K562 (cell line): ENCODE data around the gene OR2L5. TPM values are rescaled to one million over a fixed set of nuclear protein-coding genes. Genes with fewer than 3 reads are reported as not detected.

Experiments
- ATAC-seq: fragments of 200-7000 bp; cut with Tn5 transposase; 3 replicates; pipeline ENCODE4 v1.9.1; 2020; ENCODE audit warnings: moderate library complexity
- BruUV-seq: library from RNA; stranded (reverse); fragments of 400-500 nt; replicated peaks from 2 replicates; lab custom pipeline; 2021; lab: Mats Ljungman, UMichigan
- CTCF ChIA-PET: fragments of 300-600 bp; formaldehyde crosslinking; extraction: SDS; loops from one replicate; lab custom pipeline; 2021; ENCODE audit warnings: low intra/inter-chr PET ratio; lab: Yijun Ruan, JAX
- POLR2A ChIA-PET: fragments of 300-600, 350-650 bp; sonication (Branson Sonifier 250); formaldehyde crosslinking; extraction: SDS; loops from one replicate; lab custom pipeline; 2021; ENCODE audit warnings: antibody characterized with exemption, inconsistent platforms; lab: Yijun Ruan, JAX
- DNase-seq, 4 experiments: peaks; one replicate each; pipeline versions ENCODE4 v3.0.0 to v3.0.0-alpha.2; 2011 to 2018; ENCODE audit warnings: low spot score in 3 of 4, mixed read lengths in 3 of 4; ENCODE audit errors: extremely low read depth in 1 of 4
- FAIRE-seq: peaks from 2 replicates; lab custom pipeline; 2011; peaks lifted over from hg19 to GRCh38; lab: Jason Lieb, UNC
- H2AFZ ChIP-seq: 2 replicates; pipeline ENCODE4 v1.6.0; 2011; ENCODE audit warnings: low read depth, low read length, control low read depth, inconsistent platforms
- H3K27ac ChIP-seq: fragments of 200-600 bp; 3 replicates; pipeline ENCODE4 v1.8.0; 2011; ENCODE audit warnings: low read depth, mild to moderate bottlenecking, control low read depth, inconsistent platforms, low read length, moderate library complexity, mixed read lengths; ENCODE audit errors: extremely low read depth
- H3K27me3 ChIP-seq, 2 experiments: fragments of 300-600 bp in 1 of 2; 2 replicates in 1 of 2; 3 replicates in 1 of 2; pipeline versions ENCODE4 v1.6.0 to v1.8.0; 2011; ENCODE audit warnings: inconsistent platforms in 2 of 2, low read length in 2 of 2, mild to moderate bottlenecking in 1 of 2, mixed read lengths in 1 of 2, moderate library complexity in 1 of 2; ENCODE audit not compliant: control insufficient read depth in 2 of 2, insufficient read depth in 2 of 2
- H3K36me3 ChIP-seq: fragments of 300-600 bp; 3 replicates; pipeline ENCODE4 v1.8.0; 2011; ENCODE audit warnings: mild to moderate bottlenecking, low read length, inconsistent platforms; ENCODE audit not compliant: control insufficient read depth, insufficient read depth
- H3K4me1 ChIP-seq, 2 experiments: fragments of 200-600 bp in 1 of 2; replicated peaks in 1 of 2; 2 replicates in 1 of 2; 3 replicates in 1 of 2; pipeline versions ENCODE4 v1.5.1 to v1.8.0; 2011; ENCODE audit warnings: inconsistent platforms in 2 of 2, low read length in 2 of 2, mild to moderate bottlenecking in 1 of 2, mixed read lengths in 1 of 2, moderate library complexity in 1 of 2; ENCODE audit not compliant: control insufficient read depth in 2 of 2, insufficient read depth in 2 of 2
- H3K4me2 ChIP-seq: 2 replicates; pipeline ENCODE4 v1.6.1; 2011; ENCODE audit warnings: low read length, control low read depth, inconsistent platforms, mixed read lengths; ENCODE audit not compliant: insufficient read depth
- H3K4me3 ChIP-seq: fragments of 200-600 bp; sonication (generic), shearing (Covaris generic); 2 replicates; pipeline ENCODE4 v1.5.1; 2016; ENCODE audit warnings: control low read depth, inconsistent platforms
- H3K79me2 ChIP-seq: fragments of 200-600 bp; 3 replicates; pipeline ENCODE4 v1.8.0; 2011; ENCODE audit warnings: low read length, inconsistent platforms; ENCODE audit not compliant: control insufficient read depth, insufficient read depth
- H3K9ac ChIP-seq, 2 experiments: 2 replicates each; pipeline versions ENCODE4 v1.6.0 to v1.6.1; 2011; ENCODE audit warnings: low read depth in 2 of 2, low read length in 2 of 2, control low read depth in 1 of 2, inconsistent platforms in 1 of 2, mild to moderate bottlenecking in 1 of 2, mixed read lengths in 1 of 2; ENCODE audit not compliant: insufficient read depth in 1 of 2
- H3K9me1 ChIP-seq: one replicate; pipeline ENCODE4 v1.6.0; 2011; ENCODE audit warnings: inconsistent platforms, mild to moderate bottlenecking, low read length, moderate library complexity; ENCODE audit not compliant: control insufficient read depth, insufficient read depth
- H3K9me3 ChIP-seq: replicated peaks from 2 replicates; pipeline ENCODE4 v1.5.1; 2011; ENCODE audit warnings: low read depth, low read length, inconsistent platforms; ENCODE audit not compliant: control insufficient read depth, insufficient read depth
- H4K20me1 ChIP-seq: replicated peaks from 2 replicates; pipeline ENCODE4 v1.6.1; 2011; ENCODE audit warnings: low read length, inconsistent platforms, mixed read lengths; ENCODE audit not compliant: control insufficient read depth, insufficient read depth
- CGGBP1 ChIP-seq: fragments of 250-450 bp; sonication (Bioruptor Pico); IDR thresholded peaks from 2 replicates; pipeline ENCODE4 v1.9.0; 2021; ENCODE audit warnings: mild to moderate bottlenecking
- GATA2 ChIP-seq: sonication (generic); formaldehyde crosslinking; IDR thresholded peaks from 2 replicates; pipeline ENCODE4 v1.4.0; 2020; ENCODE audit warnings: mild to moderate bottlenecking, missing genetic modification reagents
- SUPT5H ChIP-seq: fragments of 450-650 bp; IDR thresholded peaks from 2 replicates; pipeline ENCODE4 v1.6.1; 2016
- TEAD4 ChIP-seq, 2 experiments: sonication (generic) in 1 of 2; formaldehyde crosslinking in 1 of 2; IDR thresholded peaks; 2 replicates each; pipeline versions ENCODE4 v1.6.1 to v1.8.0; 2012 to 2022; ENCODE audit warnings: borderline replicate concordance in 1 of 2, inconsistent platforms in 1 of 2, low read length in 1 of 2, mild to moderate bottlenecking in 1 of 2, missing genetic modification reagents in 1 of 2
- ZBTB26 ChIP-seq: fragments of 450-650 bp; formaldehyde crosslinking; IDR thresholded peaks from 2 replicates; pipeline ENCODE4 v1.4.0; 2022; ENCODE audit warnings: missing genetic modification characterization
- ZEB2 ChIP-seq: fragments of 450-650 bp; IDR thresholded peaks from 2 replicates; pipeline ENCODE4 v1.6.1; 2016
- ZNF217 ChIP-seq: sonication (generic); formaldehyde crosslinking; IDR thresholded peaks from 2 replicates; pipeline ENCODE4 v1.8.0; 2022; ENCODE audit warnings: mild to moderate bottlenecking, missing genetic modification reagents
- ZNF431 ChIP-seq: sonication (generic); formaldehyde crosslinking; IDR thresholded peaks from 2 replicates; pipeline ENCODE4 v1.8.0; 2022; ENCODE audit warnings: mild to moderate bottlenecking, missing genetic modification reagents
- WGBS: fragments of 100-300 bp; shearing (Covaris generic); methylation state at CpG from one replicate; pipeline ENCODE4 v1.1.6; 2016; ENCODE audit warnings: low coverage, mixed read lengths; ENCODE audit not compliant: insufficient coverage; ENCODE audit errors: missing lambda C conversion rate; 5-methylcytosine and 5-hydroxymethylcytosine counted together
- in situ Hi-C: fragments of 300-500 bp; cut with MboI; formaldehyde crosslinking; loops from 4 replicates; pipeline ENCODE4 v1.15.0; 2018; ENCODE audit warnings: inconsistent platforms, mixed read lengths
- intact Hi-C: fragments of 100-400 bp; cut with micrococcal nuclease; formaldehyde crosslinking; loops from 2 replicates; pipeline ENCODE4 v1.14.2; 2022
- polyA plus RNA-seq, 8 experiments: library from polyadenylated mRNA; depleted of rRNA in 4 of 8; stranded (reverse) in 5 of 8; unstranded in 3 of 8; fragments of >200 nt; fragmentation: Nextera tagmentation in 2 of 8; fragmentation: Illumina TruSeq in 1 of 8; extraction: Ambion mirVana in 2 of 8; extraction: Trizol in 1 of 8; gene quantifications; 2 replicates each; pipeline versions ENCODE4 v1.2.1 to v1.2.3, GENCODE V29; 2011 to 2014; ENCODE audit warnings: inconsistent platforms in 1 of 8, missing spikeins in 1 of 8
- total RNA-seq, 7 experiments: library from RNA; depleted of rRNA in 6 of 7; stranded (reverse); fragments of >200 nt in 6 of 7; fragmentation: Illumina TruSeq in 2 of 7; extraction: Trizol in 2 of 7; gene quantifications; 2 replicates each; pipeline versions ENCODE4 v1.2.1 to v1.2.3, GENCODE V29; 2011 to 2021; ENCODE audit warnings: low replicate concordance in 1 of 7

OR2L5 gene
- total and polyA plus RNA-seq, 9 of the 15 experiments (the other 6 are each of a cell fraction or from before 2014, with no cell fraction given) = 0.03 TPM; not detected in 8

- TF ChIP-seq ZNF431 (CRISPR knock-in tag) (no peak), ZBTB26 (CRISPR knock-in tag) (no peak), CGGBP1 (CRISPR knock-in tag) (no peak)
Measured at GRCh38 chr1:248055261-248055660, 41.8 kb downstream of the OR2L5 start (continued).

- Histone ChIP-seq H3K79me2 (no peaks in the 10 kb centered on the region), H3K9me1 (no peaks in the 10 kb centered on the region)
- DNase-seq = no peak
- intact Hi-C loops = no loop called here
- TF ChIP-seq GATA2 (CRISPR knock-in tag) (no peak), TEAD4 (IDR thresholded peaks at IDR 0.05; ENCODE audit: low read length) (no peak), TEAD4 (CRISPR knock-in tag; IDR thresholded peaks at IDR 0.05; ENCODE audit: borderline replicate concordance) (no peak), ZEB2 (no peak), ZNF217 (no peak), SUPT5H (no peak)
- TF ChIP-seq, all 486 proteins: peak for 0
- FAIRE-seq (no peak), ATAC-seq (no peak)
- Histone ChIP-seq H3K9ac (no peak overlapping the region), H2AFZ (no peak overlapping the region), H3K4me1 (no peaks in the 10 kb centered on the region), H3K27ac (no peak overlapping the region), H4K20me1 (no peaks in the 10 kb centered on the region), H3K9me3 (0 out of 2 replicates have a peak, but pooled peaks cover 1% of the 10 kb centered on the region), H3K4me2 (no peak overlapping the region), H3K36me3 (no peaks in the 10 kb centered on the region), H3K4me3 (no peak overlapping the region), H3K27me3 (no peaks in the 10 kb centered on the region)
- in situ Hi-C loops = no loop called here
- ChIA-PET CTCF (no interaction called here), POLR2A (no interaction called here)
- 0% methylated on average over 2 of the region's 2 CpGs for WGBS
- no TSS peak for BruUV-seq
Measured at GRCh38 chr1:248065071-248065470, 51.6 kb downstream of the OR2L5 start.
